ENCODE measurements around the gene DACT1. TPM values are rescaled to one million over a fixed set of nuclear protein-coding genes. Genes with fewer than 3 reads are reported as not detected.

DACT1 gene
- total and polyA plus RNA-seq, 5 donors: 4.8 to 10.3 (median 9.7) TPM

GRCh38 chr14:58646479-58646878, 8.7 kb downstream of the DACT1 start:
- Histone ChIP-seq H3K27ac (ENCODE audit: low read length) (no peak overlapping the region), H3K27me3 (ENCODE audit: control insufficient read depth, insufficient read depth) (no peaks in the 10 kb centered on the region), H3K9me3 (ENCODE audit: control insufficient read depth, low read length) (no peaks in the 10 kb centered on the region), H3K4me3 (ENCODE audit: low read length) (no peak overlapping the region), H3K4me1 (ENCODE audit: control insufficient read depth, insufficient read depth, low read length) (peaks cover 2% of the 10 kb centered on the region)
- peak in 1 of 3 donors; percentile 38 for DNase-seq
- peak in 1 of 2 donors; percentile 43 for ATAC-seq
- intact Hi-C loops (cut with DNase I): no loop called here
- 95% methylated on average over 34 of the region's 34 CpGs for WGBS

GRCh38 chr14:58647777-58648176, 10.0 kb downstream of the DACT1 start:
- ATAC-seq (no peak), DNase-seq (no peak)
- Histone ChIP-seq H3K4me3 (ENCODE audit: low read length) (no peak overlapping the region), H3K4me1 (ENCODE audit: control insufficient read depth, insufficient read depth, low read length) (peaks cover 2% of the 10 kb centered on the region), H3K27me3 (ENCODE audit: control insufficient read depth, insufficient read depth) (no peaks in the 10 kb centered on the region), H3K9me3 (ENCODE audit: control insufficient read depth, low read length) (no peaks in the 10 kb centered on the region), H3K27ac (ENCODE audit: low read length) (no peak overlapping the region)
- intact Hi-C loops (cut with DNase I): no loop called here
- 62% methylated on average over 4 of the region's 4 CpGs for WGBS

- ATAC-seq (no peak), DNase-seq (no peak)
- 88% methylated on average over 2 of the region's 2 CpGs for WGBS
- no peak overlapping the region for H3K4me3 ChIP-seq (ENCODE audit: low read length)
- H3K27me3 ChIP-seq (ENCODE audit: control insufficient read depth, insufficient read depth): no peaks in the 10 kb centered on the region
- H3K9me3 ChIP-seq (ENCODE audit: control insufficient read depth, low read length): no peaks in the 10 kb centered on the region
- intact Hi-C loops (cut with DNase I): no loop called here
- no peaks in the 10 kb centered on the region for H3K4me1 ChIP-seq (ENCODE audit: control insufficient read depth, insufficient read depth, low read length)
- H3K27ac ChIP-seq (ENCODE audit: low read length): no peak overlapping the region
Observed at GRCh38 chr14:58650857-58651256, 13.1 kb downstream of the DACT1 start.

DNA sequence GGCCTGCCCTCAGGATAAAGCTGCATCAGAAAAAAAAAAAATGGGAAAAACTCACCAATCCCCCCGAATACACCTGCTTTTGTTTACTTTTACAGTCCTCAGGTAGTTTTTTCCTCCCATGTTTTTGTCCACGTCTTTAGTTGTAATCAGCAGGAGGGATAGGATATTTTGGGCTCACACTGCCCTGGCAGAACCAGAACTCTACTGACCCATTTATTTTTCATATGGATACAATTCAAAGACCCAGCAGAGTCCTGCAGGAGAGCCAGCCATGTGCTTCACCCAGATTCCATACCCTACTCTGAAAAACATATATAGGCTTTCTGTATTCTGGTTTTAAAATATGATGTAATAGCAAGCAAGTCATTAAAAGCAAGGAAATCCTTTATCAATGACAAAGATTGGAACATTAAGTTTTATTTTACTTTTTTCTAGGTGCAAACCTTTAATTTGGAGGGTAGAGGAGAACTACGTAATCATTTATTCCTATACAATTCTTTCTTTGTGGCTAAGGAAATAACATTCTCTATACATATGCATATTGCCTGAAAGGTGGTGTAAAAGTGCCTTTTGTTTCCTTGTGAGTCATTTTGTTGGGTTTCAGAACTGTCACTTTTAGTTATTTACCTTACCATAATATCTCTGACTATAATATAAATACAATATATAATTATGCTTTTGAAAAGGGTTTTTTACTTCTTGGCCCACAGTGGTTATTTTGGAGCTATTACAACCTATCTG, 19.1 kb downstream of the DACT1 start:
- no peaks in the 10 kb centered on the region for H3K9me3 ChIP-seq (ENCODE audit: control insufficient read depth, low read length)
- 78% methylated on average over 3 of the region's 3 CpGs for WGBS
- no peak overlapping the region for H3K27ac ChIP-seq (ENCODE audit: low read length)
- H3K27me3 ChIP-seq (ENCODE audit: control insufficient read depth, insufficient read depth): no peaks in the 10 kb centered on the region
- ATAC-seq (no peak), DNase-seq (no peak)
- H3K4me1 ChIP-seq (ENCODE audit: control insufficient read depth, insufficient read depth, low read length): peaks cover 2% of the 10 kb centered on the region
- intact Hi-C loops (cut with DNase I): no loop called here
- no peak overlapping the region for H3K4me3 ChIP-seq (ENCODE audit: low read length)

DNA sequence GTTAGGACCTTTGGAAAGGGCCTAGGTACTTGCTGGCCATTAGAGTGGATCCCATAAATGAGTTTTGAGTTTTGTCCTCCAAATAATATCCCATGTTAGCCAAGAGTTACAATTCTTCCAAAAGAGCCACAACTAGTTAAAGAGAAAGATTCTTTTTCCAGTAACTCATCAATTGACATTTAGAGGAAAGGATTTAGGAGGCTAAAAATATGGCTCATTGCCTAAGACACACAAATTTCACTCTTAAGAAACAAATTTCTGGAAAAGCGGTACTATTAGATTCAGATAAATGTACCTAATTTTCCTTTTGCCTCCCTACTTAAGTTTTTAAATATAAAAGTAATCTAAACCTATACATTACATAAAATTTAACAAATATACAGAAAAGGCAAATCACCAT, 21.3 kb downstream of the DACT1 start:
- H3K9me3 ChIP-seq (ENCODE audit: control insufficient read depth, low read length): no peaks in the 10 kb centered on the region
- no peak overlapping the region for H3K27ac ChIP-seq (ENCODE audit: low read length)
- WGBS: 78% methylated on average over 1 of the region's 1 CpG
- DNase-seq (no peak), ATAC-seq (no peak)
- H3K27me3 ChIP-seq (ENCODE audit: control insufficient read depth, insufficient read depth): no peaks in the 10 kb centered on the region
- intact Hi-C loops (cut with DNase I): no loop called here
- H3K4me3 ChIP-seq (ENCODE audit: low read length): no peak overlapping the region
- H3K4me1 ChIP-seq (ENCODE audit: control insufficient read depth, insufficient read depth, low read length): peaks cover 2% of the 10 kb centered on the region

GRCh38 chr14:58659846-58660245, 22.1 kb downstream of the DACT1 start:
- Histone ChIP-seq H3K4me1 (ENCODE audit: control insufficient read depth, insufficient read depth, low read length) (peaks cover 2% of the 10 kb centered on the region), H3K4me3 (ENCODE audit: low read length) (no peak overlapping the region), H3K9me3 (ENCODE audit: control insufficient read depth, low read length) (no peaks in the 10 kb centered on the region), H3K27ac (ENCODE audit: low read length) (no peak overlapping the region), H3K27me3 (ENCODE audit: control insufficient read depth, insufficient read depth) (no peaks in the 10 kb centered on the region)
- intact Hi-C loops (cut with DNase I): no loop called here
- WGBS: 50% methylated on average over 6 of the region's 6 CpGs
- ATAC-seq (peak; percentile 72 to 81), DNase-seq (peak; percentile 36 to 69 (median 69))

DNA sequence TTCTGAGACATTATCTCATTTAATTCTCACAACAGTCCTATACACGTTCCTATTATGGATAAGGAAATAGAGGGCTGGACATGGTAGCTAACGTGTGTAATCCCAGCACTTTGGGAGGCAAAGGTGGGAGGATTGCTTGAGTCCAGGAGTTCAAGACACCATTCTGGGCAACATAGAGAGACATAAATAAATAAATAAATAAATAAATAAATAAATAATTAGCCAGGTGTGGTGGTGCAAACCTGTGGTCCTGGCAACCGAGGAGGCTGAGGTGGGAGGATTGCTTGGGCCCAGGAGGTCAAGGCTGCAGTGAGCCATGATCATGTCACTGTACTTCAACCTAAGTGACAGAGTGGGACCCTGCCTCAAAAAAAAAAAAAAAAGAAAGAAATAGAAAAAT, 22.6 kb downstream of the DACT1 start:
- intact Hi-C loops (cut with DNase I): no loop called here
- H3K9me3 ChIP-seq (ENCODE audit: control insufficient read depth, low read length): no peaks in the 10 kb centered on the region
- peaks cover 2% of the 10 kb centered on the region for H3K4me1 ChIP-seq (ENCODE audit: control insufficient read depth, insufficient read depth, low read length)
- no peak overlapping the region for H3K27ac ChIP-seq (ENCODE audit: low read length)
- no peak for ATAC-seq
- no peaks in the 10 kb centered on the region for H3K27me3 ChIP-seq (ENCODE audit: control insufficient read depth, insufficient read depth)
- 80% methylated on average over 3 of the region's 3 CpGs for WGBS
- no peak overlapping the region for H3K4me3 ChIP-seq (ENCODE audit: low read length)
- DNase-seq: no peak

- Histone ChIP-seq H3K4me1 (ENCODE audit: control insufficient read depth, insufficient read depth, low read length) (peaks cover 2% of the 10 kb centered on the region), H3K4me3 (ENCODE audit: low read length) (no peak overlapping the region), H3K27me3 (ENCODE audit: control insufficient read depth, insufficient read depth) (no peaks in the 10 kb centered on the region), H3K9me3 (ENCODE audit: control insufficient read depth, low read length) (no peaks in the 10 kb centered on the region), H3K27ac (ENCODE audit: low read length) (no peak overlapping the region)
- DNase-seq (no peak), ATAC-seq (no peak)
- intact Hi-C loops (cut with DNase I): no loop called here
- 62% methylated on average over 1 of the region's 1 CpG for WGBS
Observed at GRCh38 chr14:58662018-58662417, 24.3 kb downstream of the DACT1 start.

- no peak overlapping the region for H3K4me3 ChIP-seq (ENCODE audit: low read length)
- WGBS: 85% methylated on average over 2 of the region's 2 CpGs
- intact Hi-C loops (cut with DNase I): no loop called here
- DNase-seq (no peak), ATAC-seq (no peak)
- no peaks in the 10 kb centered on the region for H3K9me3 ChIP-seq (ENCODE audit: control insufficient read depth, low read length)
- H3K4me1 ChIP-seq (ENCODE audit: control insufficient read depth, insufficient read depth, low read length): peaks cover 4% of the 10 kb centered on the region
- H3K27ac ChIP-seq (ENCODE audit: low read length): no peak overlapping the region
- no peaks in the 10 kb centered on the region for H3K27me3 ChIP-seq (ENCODE audit: control insufficient read depth, insufficient read depth)
Observed at GRCh38 chr14:58662759-58663158, 25.0 kb downstream of the DACT1 start.

DNA sequence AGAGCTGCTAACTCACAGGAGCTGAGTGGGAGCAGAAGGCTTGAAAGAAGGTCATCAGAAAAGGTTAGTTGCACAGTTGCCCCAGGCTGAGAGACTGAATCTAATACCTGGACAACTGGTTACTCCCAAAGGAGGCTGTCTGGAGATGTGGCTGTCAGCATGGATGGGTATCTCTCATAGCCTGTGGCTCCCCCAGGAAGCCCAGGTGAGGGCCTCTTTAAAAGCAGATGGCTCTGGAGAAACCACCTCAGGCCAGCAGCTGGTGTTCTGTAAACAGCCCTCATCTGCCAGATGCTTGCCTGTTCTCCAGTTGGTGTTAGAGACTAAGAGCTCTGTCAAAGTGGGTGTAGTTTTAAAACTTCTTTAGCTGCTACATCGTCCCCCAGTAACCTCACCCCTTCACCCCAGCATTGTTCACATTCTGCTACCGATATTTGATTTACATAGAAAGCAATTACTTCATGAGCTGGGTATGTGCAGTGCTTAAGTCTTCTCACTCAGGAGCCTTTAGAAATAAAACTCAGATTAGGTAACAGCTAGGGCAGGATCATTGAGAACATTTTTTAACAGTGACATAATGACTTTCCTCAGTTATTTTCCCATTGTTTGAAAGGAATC, 25.8 kb downstream of the DACT1 start:
- Histone ChIP-seq H3K9me3 (ENCODE audit: control insufficient read depth, low read length) (no peaks in the 10 kb centered on the region), H3K4me1 (ENCODE audit: control insufficient read depth, insufficient read depth, low read length) (peaks cover 4% of the 10 kb centered on the region), H3K27ac (ENCODE audit: low read length) (no peak overlapping the region), H3K27me3 (ENCODE audit: control insufficient read depth, insufficient read depth) (no peaks in the 10 kb centered on the region), H3K4me3 (ENCODE audit: low read length) (no peak overlapping the region)
- ATAC-seq (peak in 1 of 2 donors; percentile 25), DNase-seq (no peak)
- intact Hi-C loops (cut with DNase I): no loop called here
- 21% methylated on average over 2 of the region's 2 CpGs for WGBS

GRCh38 chr14:58665773-58666500, 28.2 kb downstream of the DACT1 start:
- 66% methylated on average over 3 of the region's 3 CpGs for WGBS
- intact Hi-C loops (cut with DNase I): no loop called here
- DNase-seq (no peak), ATAC-seq (peak in 1 of 2 donors; percentile 80)
- Histone ChIP-seq H3K9me3 (ENCODE audit: control insufficient read depth, low read length) (no peaks in the 10 kb centered on the region), H3K27me3 (ENCODE audit: control insufficient read depth, insufficient read depth) (no peaks in the 10 kb centered on the region), H3K27ac (ENCODE audit: low read length) (no peak overlapping the region), H3K4me3 (ENCODE audit: low read length) (no peak overlapping the region), H3K4me1 (ENCODE audit: control insufficient read depth, insufficient read depth, low read length) (peaks cover 4% of the 10 kb centered on the region)
